Hematopoietic multipotent progenitor cell treated with erythropoietin and hydrocortisone succinate and interleukin-3 and kit ligand, for 17 days (in vitro differentiated cells): ENCODE measurements around the gene CATSPERZ.
"Not testable (repeated sequence)": the region's sequence is repeated elsewhere in the genome, so short reads cannot be mapped to it uniquely, and the experiment has no call there.

ENCODE experiments used
- DNase-seq: peaks from one replicate; pipeline ENCODE4 v3.0.0-alpha.2; 2015; ENCODE audit warnings: low spot score

CATSPERZ gene

GRCh38 chr11:64321026-64321425 is 20.9 kb downstream of the CATSPERZ start:
- DNase-seq: no peak

DNA sequence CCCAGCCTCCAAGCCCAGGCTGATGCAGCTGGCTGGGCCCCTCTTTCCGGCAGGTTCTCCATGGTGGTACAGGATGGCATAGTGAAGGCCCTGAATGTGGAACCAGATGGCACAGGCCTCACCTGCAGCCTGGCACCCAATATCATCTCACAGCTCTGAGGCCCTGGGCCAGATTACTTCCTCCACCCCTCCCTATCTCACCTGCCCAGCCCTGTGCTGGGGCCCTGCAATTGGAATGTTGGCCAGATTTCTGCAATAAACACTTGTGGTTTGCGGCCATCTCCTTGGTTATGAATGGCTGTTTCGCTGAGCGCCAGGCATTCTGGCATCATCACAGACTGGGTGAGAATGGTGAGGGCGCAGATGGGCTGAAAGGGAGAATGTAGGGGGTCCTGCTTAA is 21.4 kb downstream of the CATSPERZ start:
- DNase-seq: peak; percentile 70

DNA sequence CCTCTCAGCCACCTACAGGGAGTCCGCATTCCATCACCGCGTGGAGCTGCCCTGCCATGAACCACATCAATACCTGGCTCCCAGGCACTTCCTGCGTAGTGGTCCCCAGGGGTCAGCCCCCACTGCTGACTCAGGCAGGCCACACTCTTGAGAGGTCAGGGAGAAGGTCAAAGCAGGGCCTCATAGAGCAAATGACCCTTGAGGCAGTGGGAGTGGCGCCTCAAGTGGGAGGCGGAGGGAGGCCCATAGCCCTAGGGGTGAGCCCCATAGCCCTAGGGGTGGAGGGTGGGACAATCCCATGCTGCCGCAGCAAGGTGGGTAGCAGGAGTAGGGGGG is 22.7 kb downstream of the CATSPERZ start:
- no peak for DNase-seq

- no peak for DNase-seq
Measured at GRCh38 chr11:64323373-64323772, 23.2 kb downstream of the CATSPERZ start.

- DNase-seq: not testable (repeated sequence)
Measured at GRCh38 chr11:64323984-64324383, 23.8 kb downstream of the CATSPERZ start.

- DNase-seq: no peak
Measured at GRCh38 chr11:64324692-64325469, 24.7 kb downstream of the CATSPERZ start.

- no peak for DNase-seq
Measured at GRCh38 chr11:64327375-64327774, 27.2 kb downstream of the CATSPERZ start.

DNA sequence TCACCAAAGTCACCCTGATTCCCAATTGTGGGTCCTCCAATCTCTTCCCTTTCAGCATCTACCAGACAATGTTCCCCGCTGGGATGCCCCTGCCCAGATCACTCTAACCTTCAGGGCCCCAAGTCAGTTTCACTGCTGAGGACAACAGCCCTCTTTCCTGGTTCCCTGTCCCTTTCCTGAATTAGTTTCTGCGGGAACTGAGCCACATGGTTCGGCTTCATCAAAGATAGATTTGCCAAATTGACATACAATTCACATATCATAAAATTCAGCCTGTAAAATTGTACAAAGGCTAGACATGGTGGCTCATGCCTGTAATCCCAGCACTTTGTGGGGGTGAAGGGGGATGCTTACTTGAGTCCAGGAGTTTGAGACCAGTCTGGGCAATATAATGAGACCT is 27.8 kb downstream of the CATSPERZ start:
- DNase-seq: no peak

GRCh38 chr11:64330888-64331287 is 30.7 kb downstream of the CATSPERZ start:
- DNase-seq: no peak

GRCh38 chr11:64331569-64332371 is 31.6 kb downstream of the CATSPERZ start:
- DNase-seq: peak; percentile 98

GRCh38 chr11:64333556-64333955 is 33.4 kb downstream of the CATSPERZ start:
- DNase-seq: peak; percentile 44

DNA sequence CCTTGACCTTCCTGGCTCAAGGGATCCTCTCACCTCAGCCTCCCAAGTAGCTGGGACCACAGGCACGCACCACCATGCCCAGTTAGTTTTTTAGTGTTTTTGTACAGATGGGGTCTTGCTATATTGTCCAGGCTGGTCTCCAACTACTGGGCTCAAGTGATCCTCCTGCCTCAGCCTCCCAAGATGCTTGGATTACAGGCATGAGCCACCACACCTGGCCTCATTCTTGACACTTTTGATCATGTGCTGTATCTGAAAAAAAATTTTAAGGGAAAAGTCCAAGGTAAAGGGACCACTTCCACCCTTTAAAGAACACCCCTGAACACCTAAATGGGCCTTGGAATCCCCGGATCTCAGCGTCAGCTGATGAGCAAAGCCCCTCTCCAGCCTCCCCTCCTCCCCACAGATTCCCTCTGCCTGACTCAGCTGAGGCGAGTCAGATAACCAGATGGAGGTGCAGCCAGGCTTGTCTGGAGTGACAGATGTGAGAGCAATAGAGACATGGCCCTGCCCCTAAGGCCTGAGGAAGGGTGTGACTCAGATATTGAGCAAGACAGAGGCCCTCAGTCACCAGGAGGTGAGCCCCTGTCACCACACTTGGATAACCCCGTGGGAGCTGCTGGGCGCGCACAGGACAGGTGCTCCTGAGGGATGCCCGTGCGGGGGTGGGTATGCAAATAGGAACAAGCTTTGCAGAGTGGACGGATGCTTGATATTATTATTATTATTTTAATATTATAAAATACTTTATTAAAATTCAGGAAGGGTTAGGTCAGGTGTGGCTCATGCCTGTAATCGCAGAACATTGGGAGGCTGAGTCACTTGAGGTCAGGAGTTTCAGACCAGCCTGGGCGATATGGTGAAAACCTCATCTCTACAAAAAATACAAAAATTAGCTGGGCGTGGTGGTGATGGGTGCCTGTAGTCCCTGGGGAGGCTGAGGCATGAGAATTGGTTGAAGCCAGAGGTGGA is 34.9 kb downstream of the CATSPERZ start:
- peak; percentile 94 for DNase-seq

- peak; percentile 32 for DNase-seq
Measured at GRCh38 chr11:64337538-64338249, 37.5 kb downstream of the CATSPERZ start.

DNA sequence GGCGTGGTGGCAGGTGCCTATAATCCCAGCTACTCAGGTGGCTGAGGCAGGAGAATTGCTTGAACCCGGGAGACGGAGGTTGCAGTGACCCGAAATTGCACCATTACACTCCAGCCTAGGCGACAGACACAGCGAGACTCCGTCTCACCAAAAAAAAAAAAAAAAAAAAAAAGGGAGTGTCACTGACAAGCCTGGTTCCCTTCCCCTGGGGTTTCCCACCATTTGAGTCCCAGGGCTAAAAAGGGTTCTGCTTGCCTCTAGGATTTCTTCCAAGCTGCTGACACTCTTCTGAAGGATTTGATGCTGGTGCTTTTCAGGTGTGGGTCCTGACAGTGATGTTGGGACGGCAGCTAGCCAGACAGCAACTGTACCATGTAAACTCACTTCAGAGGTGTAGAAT is 38.6 kb downstream of the CATSPERZ start:
- no peak for DNase-seq

DNA sequence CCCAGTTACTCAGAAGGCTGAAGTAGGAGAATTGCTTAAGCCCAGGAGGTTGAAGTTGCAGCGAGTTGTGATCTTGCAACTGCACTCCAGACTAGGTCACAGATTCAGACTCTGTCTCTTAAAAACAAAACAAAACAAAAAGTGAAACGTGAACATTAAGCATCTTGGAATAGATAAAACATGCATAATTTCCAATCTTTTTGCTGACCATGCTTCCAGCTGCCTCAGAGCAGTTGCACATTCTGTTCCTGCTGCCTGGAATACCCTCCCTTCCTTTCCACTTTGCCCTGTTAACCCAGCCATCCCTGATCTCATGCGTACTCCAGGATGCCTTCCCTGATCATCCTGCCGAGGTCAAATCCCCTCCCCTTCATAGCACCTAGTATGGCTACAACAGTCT is 39.1 kb downstream of the CATSPERZ start:
- DNase-seq: no peak

GRCh38 chr11:64339754-64340408 is 39.7 kb downstream of the CATSPERZ start, which contains the start of gene CCDC88B:
CCDC88B (plus strand) TSS chr11:64340204; CDS start chr11:64340267, 63 bp downstream.
- no peak for DNase-seq

GRCh38 chr11:64340671-64341335 is 40.6 kb downstream of the CATSPERZ start:
- DNase-seq: peak; percentile 73

- DNase-seq: no peak
Measured at GRCh38 chr11:64341429-64341828, 41.3 kb downstream of the CATSPERZ start.

DNA sequence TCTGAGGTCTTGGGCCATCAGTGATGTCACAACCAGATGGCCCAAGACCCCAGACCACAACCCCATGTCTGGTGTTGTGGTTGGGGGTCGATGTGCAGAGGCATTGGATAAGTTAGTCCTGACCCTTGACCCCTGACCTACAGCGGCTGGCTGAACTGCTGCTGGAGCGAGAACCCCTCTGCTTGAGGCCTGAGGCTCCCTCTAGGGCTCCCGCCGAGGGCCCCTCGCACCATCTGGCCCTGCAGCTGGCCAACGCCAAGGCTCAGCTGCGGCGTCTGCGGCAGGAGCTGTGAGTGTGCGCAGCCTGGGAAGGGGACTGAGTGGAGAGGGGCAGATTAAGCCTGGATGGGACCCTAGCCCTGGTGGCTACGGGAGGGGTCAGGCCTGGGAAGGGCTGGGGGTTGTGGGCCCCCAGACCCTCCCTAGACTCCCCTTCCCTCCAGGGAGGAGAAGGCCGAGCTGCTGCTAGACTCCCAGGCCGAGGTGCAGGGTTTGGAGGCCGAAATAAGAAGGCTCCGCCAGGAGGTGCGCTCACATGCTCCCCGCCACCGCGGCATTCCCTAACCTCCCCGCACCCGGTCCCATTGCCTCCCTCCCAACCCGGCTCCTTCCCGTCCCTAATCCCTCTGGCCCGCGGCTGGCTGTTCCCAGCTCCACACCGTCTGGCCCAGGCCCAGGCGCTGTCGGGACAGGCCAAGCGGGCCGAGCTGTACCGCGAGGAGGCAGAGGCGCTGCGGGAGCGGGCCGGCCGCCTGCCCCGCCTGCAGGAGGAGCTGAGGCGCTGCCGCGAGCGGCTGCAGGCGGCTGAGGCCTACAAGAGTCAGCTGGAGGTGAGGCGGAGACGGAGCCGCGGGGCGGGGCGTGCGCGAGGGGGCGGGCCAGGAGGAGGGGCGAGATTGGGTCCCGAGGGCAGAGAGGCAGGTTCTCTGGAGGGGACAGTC is 42.0 kb downstream of the CATSPERZ start:
- DNase-seq: peak; percentile 92
